Hepatocyte (in vitro differentiated cells): Measurements from ENCODE around the gene ILF3.

ENCODE experiments used
- CTCF ChIP-seq: fragments of 200-600 bp; sonication (generic); IDR thresholded peaks from 2 replicates; pipeline ENCODE4 v1.5.1; 2016; ENCODE audit warnings: antibody characterized with exemption, mild to moderate bottlenecking; ENCODE audit not compliant: poor library complexity
- EZH2 ChIP-seq: fragments of 200-600 bp; sonication (generic); IDR thresholded peaks from 2 replicates; pipeline ENCODE4 v1.6.1; 2016; ENCODE audit warnings: antibody characterized with exemption, mild to moderate bottlenecking, borderline replicate concordance

- TF ChIP-seq CTCF: no peak
- TF ChIP-seq EZH2: no peak
These were observed 75.3 kb downstream of the ILF3 start for GRCh38 chr19:10729411-10729810.
